Stomach (tissue), 4 donors: ENCODE data around the gene AMPD2.

Source experiments
- POLR2A ChIP-seq, 4 donors: fragments of 450-650 bp; IDR thresholded peaks; one replicate each; pipeline ENCODE4 v1.6.1; 2016; ENCODE audit warnings: antibody characterized with exemption in 4 of 4, control low read depth in 2 of 4, mild to moderate bottlenecking in 1 of 4, moderate library complexity in 1 of 4
- POLR2AphosphoS5 ChIP-seq, 3 donors: sonication (generic); formaldehyde crosslinking; IDR thresholded peaks; one replicate each; pipeline ENCODE4 v1.6.1; 2016; ENCODE audit warnings: antibody characterized with exemption in 3 of 3
- TF ChIP-seq, protein P1 (sequence below), 7 experiments: fragments of 450-650 bp in 4 of 7; fragments of 200-600 bp in 3 of 7; sonication (generic) in 3 of 7; IDR thresholded peaks; one replicate each; pipeline ENCODE4 v1.5.1; 2016 to 2019; ENCODE audit warnings: antibody characterized with exemption in 7 of 7, control low read depth in 2 of 7, mild to moderate bottlenecking in 1 of 7

DNA sequence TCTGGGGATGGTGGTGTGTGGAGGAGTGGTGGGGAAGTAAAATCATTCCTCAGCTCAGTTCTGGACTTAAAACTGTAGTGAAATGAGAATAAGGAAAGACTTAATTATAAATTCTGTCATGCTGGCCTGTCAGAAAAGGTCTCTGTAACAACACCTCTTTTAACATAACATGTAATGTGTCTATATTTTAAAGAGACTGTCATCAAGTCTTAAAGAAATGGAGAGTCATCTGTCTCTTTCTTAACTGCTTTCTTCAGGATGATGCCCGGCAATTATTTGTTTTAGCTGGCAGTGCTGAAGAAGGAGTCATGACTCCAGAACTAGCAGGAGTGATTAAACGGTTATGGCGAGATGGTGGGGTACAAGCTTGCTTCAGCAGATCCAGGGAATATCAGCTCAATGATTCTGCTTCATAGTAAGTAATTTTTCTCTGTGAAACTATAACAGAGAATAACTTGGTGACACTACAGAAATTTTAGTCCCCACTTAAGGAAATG, 40.6 kb upstream of the AMPD2 start:
- TF ChIP-seq, protein P1, sequence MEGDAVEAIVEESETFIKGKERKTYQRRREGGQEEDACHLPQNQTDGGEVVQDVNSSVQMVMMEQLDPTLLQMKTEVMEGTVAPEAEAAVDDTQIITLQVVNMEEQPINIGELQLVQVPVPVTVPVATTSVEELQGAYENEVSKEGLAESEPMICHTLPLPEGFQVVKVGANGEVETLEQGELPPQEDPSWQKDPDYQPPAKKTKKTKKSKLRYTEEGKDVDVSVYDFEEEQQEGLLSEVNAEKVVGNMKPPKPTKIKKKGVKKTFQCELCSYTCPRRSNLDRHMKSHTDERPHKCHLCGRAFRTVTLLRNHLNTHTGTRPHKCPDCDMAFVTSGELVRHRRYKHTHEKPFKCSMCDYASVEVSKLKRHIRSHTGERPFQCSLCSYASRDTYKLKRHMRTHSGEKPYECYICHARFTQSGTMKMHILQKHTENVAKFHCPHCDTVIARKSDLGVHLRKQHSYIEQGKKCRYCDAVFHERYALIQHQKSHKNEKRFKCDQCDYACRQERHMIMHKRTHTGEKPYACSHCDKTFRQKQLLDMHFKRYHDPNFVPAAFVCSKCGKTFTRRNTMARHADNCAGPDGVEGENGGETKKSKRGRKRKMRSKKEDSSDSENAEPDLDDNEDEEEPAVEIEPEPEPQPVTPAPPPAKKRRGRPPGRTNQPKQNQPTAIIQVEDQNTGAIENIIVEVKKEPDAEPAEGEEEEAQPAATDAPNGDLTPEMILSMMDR (IDR thresholded peaks at IDR 0.05) = no peak
- TF ChIP-seq POLR2AphosphoS5 (IDR thresholded peaks at IDR 0.05) (no peak), POLR2A (IDR thresholded peaks at IDR 0.05) (no peak)
